Activated CD4-positive, alpha-beta T cell treated with anti-CD3 and anti-CD28 coated beads, Interleukin-2, amount 50 U/mL, for 4 hours (primary cell): ENCODE data around the gene LDB3.

Experiments used
- DNase-seq, 2 experiments: peaks; one replicate each; pipeline ENCODE4 v3.0.0-alpha.2; 2020

LDB3 gene

GRCh38 chr10:86665218-86665607 is 3.1 kb upstream of the LDB3 start:
- DNase-seq: no peak

- DNase-seq: no peak
These were observed 2.4 kb upstream of the LDB3 start for GRCh38 chr10:86665868-86666267.

GRCh38 chr10:86666538-86666937 is 1.8 kb upstream of the LDB3 start:
- no peak for DNase-seq

GRCh38 chr10:86667421-86668181 is 710 bp upstream of the LDB3 start:
- DNase-seq: no peak

GRCh38 chr10:86670290-86670811 is 2.0 kb downstream of the LDB3 start:
- no peak for DNase-seq

- DNase-seq: no peak
These were observed 2.6 kb downstream of the LDB3 start for GRCh38 chr10:86670876-86671275.

- DNase-seq: no peak
These were observed 3.1 kb downstream of the LDB3 start for GRCh38 chr10:86671419-86671818.

- no peak for DNase-seq
These were observed 3.8 kb downstream of the LDB3 start for GRCh38 chr10:86671985-86672710.

- DNase-seq: no peak
These were observed 5.0 kb downstream of the LDB3 start for GRCh38 chr10:86673216-86673826.

GRCh38 chr10:86673827-86674581 is 5.7 kb downstream of the LDB3 start:
- DNase-seq: no peak

GRCh38 chr10:86674912-86675311 is 6.6 kb downstream of the LDB3 start:
- no peak for DNase-seq

- DNase-seq: no peak
These were observed 9.1 kb downstream of the LDB3 start for GRCh38 chr10:86677374-86677773.

- no peak for DNase-seq
These were observed 10.9 kb downstream of the LDB3 start for GRCh38 chr10:86678999-86679792.

- no peak for DNase-seq
These were observed 12.7 kb downstream of the LDB3 start for GRCh38 chr10:86681047-86681446.

- DNase-seq: no peak
These were observed 13.5 kb downstream of the LDB3 start for GRCh38 chr10:86681722-86682386.

GRCh38 chr10:86682675-86683074 is 14.4 kb downstream of the LDB3 start:
- no peak for DNase-seq

GRCh38 chr10:86684331-86685097 is 16.2 kb downstream of the LDB3 start:
- no peak for DNase-seq

- no peak for DNase-seq
These were observed 17.1 kb downstream of the LDB3 start for GRCh38 chr10:86685416-86685815.

GRCh38 chr10:86685893-86686632 is 17.8 kb downstream of the LDB3 start:
- DNase-seq: no peak

GRCh38 chr10:86686972-86687371 is 18.7 kb downstream of the LDB3 start:
- DNase-seq: no peak
